ENCODE results near the gene WNK1.

DNA sequence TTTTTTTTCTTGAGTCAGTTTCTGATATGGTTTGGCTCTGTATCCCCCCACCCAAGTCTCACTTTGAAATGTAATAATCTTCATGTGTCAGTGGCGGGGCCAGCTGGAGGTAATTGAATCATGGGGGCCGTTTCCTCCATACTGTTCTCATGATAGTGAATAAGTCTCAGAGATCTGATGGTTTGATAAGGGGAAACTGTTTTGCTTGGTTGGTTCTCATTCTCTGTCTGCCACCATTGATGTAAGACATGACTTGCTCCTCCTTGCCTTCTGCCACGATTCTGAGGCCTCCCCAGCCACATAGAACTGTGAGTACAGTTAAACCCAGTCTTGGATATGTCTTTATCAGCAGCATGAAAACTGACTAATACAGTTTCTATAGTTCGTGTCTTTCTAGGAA lies 42.9 kb downstream of the WNK1 start:
- TF ChIP-seq, protein P1, sequence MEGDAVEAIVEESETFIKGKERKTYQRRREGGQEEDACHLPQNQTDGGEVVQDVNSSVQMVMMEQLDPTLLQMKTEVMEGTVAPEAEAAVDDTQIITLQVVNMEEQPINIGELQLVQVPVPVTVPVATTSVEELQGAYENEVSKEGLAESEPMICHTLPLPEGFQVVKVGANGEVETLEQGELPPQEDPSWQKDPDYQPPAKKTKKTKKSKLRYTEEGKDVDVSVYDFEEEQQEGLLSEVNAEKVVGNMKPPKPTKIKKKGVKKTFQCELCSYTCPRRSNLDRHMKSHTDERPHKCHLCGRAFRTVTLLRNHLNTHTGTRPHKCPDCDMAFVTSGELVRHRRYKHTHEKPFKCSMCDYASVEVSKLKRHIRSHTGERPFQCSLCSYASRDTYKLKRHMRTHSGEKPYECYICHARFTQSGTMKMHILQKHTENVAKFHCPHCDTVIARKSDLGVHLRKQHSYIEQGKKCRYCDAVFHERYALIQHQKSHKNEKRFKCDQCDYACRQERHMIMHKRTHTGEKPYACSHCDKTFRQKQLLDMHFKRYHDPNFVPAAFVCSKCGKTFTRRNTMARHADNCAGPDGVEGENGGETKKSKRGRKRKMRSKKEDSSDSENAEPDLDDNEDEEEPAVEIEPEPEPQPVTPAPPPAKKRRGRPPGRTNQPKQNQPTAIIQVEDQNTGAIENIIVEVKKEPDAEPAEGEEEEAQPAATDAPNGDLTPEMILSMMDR (IDR thresholded peaks at IDR 0.05), result no peak
- TF ChIP-seq POLR2A (IDR thresholded peaks at IDR 0.05) (no peak), POLR2AphosphoS5 (IDR thresholded peaks at IDR 0.05) (no peak)

All from breast epithelium (tissue), 3 donors.